ENCODE measurements around the gene GID4. TPM values are rescaled to one million over a fixed set of nuclear protein-coding genes. Genes with fewer than 3 reads are reported as not detected.

Gene GID4
- total RNA-seq, 2 donors from 2014 or later, result 3.6 to 20.4 TPM

GRCh38 chr17:18006495-18007239, 32.5 kb upstream of the GID4 start:
- Histone ChIP-seq H3K4me3 (no peak overlapping the region), H3K27me3 (no peaks in the 10 kb centered on the region), H3K9me3 (no peaks in the 10 kb centered on the region), H3K36me3 (replicated peaks in 1 of 2; ENCODE audit: insufficient read depth in 1 of 2, low read depth in 2 of 2) (no peaks in the 10 kb centered on the region), H3K27ac (no peak overlapping the region), H3K4me1 (no peaks in the 10 kb centered on the region)
- WGBS, 2 donors, result 74 to 87% methylated on average over 14 to 19 of the region's 31 CpGs
- no peak for DNase-seq
- intact Hi-C loops (cut with DNase I), result no loop called here
- TF ChIP-seq POLR2A (IDR thresholded peaks at IDR 0.05), result no peak
- TF ChIP-seq, protein P1, sequence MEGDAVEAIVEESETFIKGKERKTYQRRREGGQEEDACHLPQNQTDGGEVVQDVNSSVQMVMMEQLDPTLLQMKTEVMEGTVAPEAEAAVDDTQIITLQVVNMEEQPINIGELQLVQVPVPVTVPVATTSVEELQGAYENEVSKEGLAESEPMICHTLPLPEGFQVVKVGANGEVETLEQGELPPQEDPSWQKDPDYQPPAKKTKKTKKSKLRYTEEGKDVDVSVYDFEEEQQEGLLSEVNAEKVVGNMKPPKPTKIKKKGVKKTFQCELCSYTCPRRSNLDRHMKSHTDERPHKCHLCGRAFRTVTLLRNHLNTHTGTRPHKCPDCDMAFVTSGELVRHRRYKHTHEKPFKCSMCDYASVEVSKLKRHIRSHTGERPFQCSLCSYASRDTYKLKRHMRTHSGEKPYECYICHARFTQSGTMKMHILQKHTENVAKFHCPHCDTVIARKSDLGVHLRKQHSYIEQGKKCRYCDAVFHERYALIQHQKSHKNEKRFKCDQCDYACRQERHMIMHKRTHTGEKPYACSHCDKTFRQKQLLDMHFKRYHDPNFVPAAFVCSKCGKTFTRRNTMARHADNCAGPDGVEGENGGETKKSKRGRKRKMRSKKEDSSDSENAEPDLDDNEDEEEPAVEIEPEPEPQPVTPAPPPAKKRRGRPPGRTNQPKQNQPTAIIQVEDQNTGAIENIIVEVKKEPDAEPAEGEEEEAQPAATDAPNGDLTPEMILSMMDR (IDR thresholded peaks at IDR 0.05), result no peak
- ATAC-seq, result no peak

- intact Hi-C loops (cut with DNase I), result no loop called here
- no peak for ATAC-seq
- Histone ChIP-seq H3K9me3 (no peaks in the 10 kb centered on the region), H3K27ac (no peak overlapping the region), H3K4me1 (no peaks in the 10 kb centered on the region), H3K4me3 (no peak overlapping the region), H3K27me3 (no peaks in the 10 kb centered on the region), H3K36me3 (replicated peaks in 1 of 2; ENCODE audit: insufficient read depth in 1 of 2, low read depth in 2 of 2) (no peaks in the 10 kb centered on the region)
- 82 to 92% methylated on average over 3 to 5 of the region's 5 CpGs for WGBS, 2 donors
- TF ChIP-seq POLR2A (IDR thresholded peaks at IDR 0.05), result no peak
- TF ChIP-seq, protein P1 (IDR thresholded peaks at IDR 0.05), result no peak
- no peak for DNase-seq
Observed at GRCh38 chr17:18008496-18009268, 30.5 kb upstream of the GID4 start.

- no peak overlapping the region for H3K27ac ChIP-seq
- H3K27me3 ChIP-seq, result no peaks in the 10 kb centered on the region
- H3K4me1 ChIP-seq, result no peaks in the 10 kb centered on the region
- no peak overlapping the region for H3K4me3 ChIP-seq
- no peaks in the 10 kb centered on the region for H3K36me3 ChIP-seq (replicated peaks in 1 of 2; ENCODE audit: insufficient read depth in 1 of 2, low read depth in 2 of 2)
- no peak for DNase-seq
- ATAC-seq, result no peak
- WGBS, 2 donors, result 73 to 95% methylated on average over 4 to 8 of the region's 8 CpGs
- H3K9me3 ChIP-seq, result no peaks in the 10 kb centered on the region
- intact Hi-C loops (cut with DNase I), result no loop called here
- TF ChIP-seq POLR2A (IDR thresholded peaks at IDR 0.05), result no peak
- TF ChIP-seq, protein P1 (IDR thresholded peaks at IDR 0.05), result no peak
Observed at GRCh38 chr17:18009609-18010420, 29.4 kb upstream of the GID4 start.

DNA sequence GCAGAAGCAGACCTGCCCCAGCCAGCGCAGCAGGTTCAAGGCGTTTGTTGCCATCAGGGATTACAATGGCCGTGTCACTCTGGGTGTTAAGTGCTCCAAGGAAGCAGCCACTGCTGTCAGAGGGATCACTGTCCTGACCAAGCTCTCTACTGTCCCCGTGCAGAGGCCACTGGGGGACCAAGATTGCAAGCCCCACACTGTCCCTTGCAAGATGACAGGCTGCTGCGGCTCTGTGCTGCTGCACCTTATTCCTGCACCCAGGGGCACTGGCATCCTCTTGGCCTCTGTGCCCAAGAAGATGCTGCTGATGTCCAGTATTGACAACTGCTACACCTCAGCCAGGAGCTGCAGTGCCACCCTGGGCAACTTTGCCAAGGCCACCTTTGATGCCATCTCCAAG, 27.9 kb upstream of the GID4 start:
- intact Hi-C loops (cut with DNase I), result no loop called here
- H3K27me3 ChIP-seq, result no peaks in the 10 kb centered on the region
- H3K4me1 ChIP-seq, result no peaks in the 10 kb centered on the region
- H3K36me3 ChIP-seq (replicated peaks in 1 of 2; ENCODE audit: insufficient read depth in 1 of 2, low read depth in 2 of 2), result no peaks in the 10 kb centered on the region
- WGBS, 2 donors, result 91% methylated on average over 5 of the region's 5 CpGs; no CpG with 5 or more reads in 1 of the 2 donors
- DNase-seq (no peak), ATAC-seq (no peak)
- no peak overlapping the region for H3K4me3 ChIP-seq
- TF ChIP-seq, protein P1 (IDR thresholded peaks at IDR 0.05), result no peak
- no peak for TF ChIP-seq POLR2A (IDR thresholded peaks at IDR 0.05)
- H3K9me3 ChIP-seq, result no peaks in the 10 kb centered on the region
- no peak overlapping the region for H3K27ac ChIP-seq

Data from body of pancreas (tissue), 4 donors.